AG10803 (cell line): ENCODE data around the gene FAM204A.

Source experiments
- DNase-seq: peaks from one replicate; pipeline ENCODE4 v3.0.0; 2010; ENCODE audit warnings: low read depth
- H3K4me3 ChIP-seq: 2 replicates; pipeline ENCODE4 v1.5.1; 2011; ENCODE audit warnings: mild to moderate bottlenecking, low read length, control low read depth
- CTCF ChIP-seq: conservative IDR thresholded peaks from 2 replicates; pipeline ENCODE4 v1.5.1; 2011; ENCODE audit warnings: mild to moderate bottlenecking, low read length, control low read depth, inconsistent platforms

FAM204A gene

GRCh38 chr10:118254654-118255053 lies 87.5 kb downstream of the FAM204A start:
- DNase-seq, result no peak
- no peak overlapping the region for H3K4me3 ChIP-seq
- TF ChIP-seq CTCF, result no peak

- DNase-seq, result no peak
- no peak for TF ChIP-seq CTCF
- no peak overlapping the region for H3K4me3 ChIP-seq
These were observed 88.7 kb downstream of the FAM204A start for GRCh38 chr10:118253397-118253796.

- DNase-seq, result peak; percentile 64
- no peak for TF ChIP-seq CTCF
- no peak overlapping the region for H3K4me3 ChIP-seq
These were observed 90.3 kb downstream of the FAM204A start for GRCh38 chr10:118251791-118252190.

GRCh38 chr10:118249714-118250113 lies 92.4 kb downstream of the FAM204A start:
- no peak for DNase-seq

More at GRCh38 chr10:118249714-118250113, 92.4 kb downstream of the FAM204A start:
- TF ChIP-seq CTCF, result no peak
- no peak overlapping the region for H3K4me3 ChIP-seq
